Parathyroid adenoma (tissue), 2 donors: ENCODE data around the gene KCNQ1.

Experiments used
- H2AFZ ChIP-seq: fragments of 300-600 bp; sonication (generic); one replicate; pipeline ENCODE4 v1.7.0; 2017; ENCODE audit warnings: antibody characterized with exemption, mild to moderate bottlenecking
- H3K27ac ChIP-seq: fragments of 300-600 bp; sonication (generic); one replicate; pipeline ENCODE4 v1.7.0; 2017
- H3K27me3 ChIP-seq: fragments of 300-600 bp; sonication (generic); one replicate; pipeline ENCODE4 v1.7.0; 2017; ENCODE audit warnings: low read length; ENCODE audit not compliant: control insufficient read depth, insufficient read depth
- H3K36me3 ChIP-seq: fragments of 300-600 bp; sonication (generic); one replicate; pipeline ENCODE4 v1.7.0; 2017; ENCODE audit warnings: low read length; ENCODE audit not compliant: control insufficient read depth, insufficient read depth
- H3K4me1 ChIP-seq: fragments of 300-600 bp; sonication (generic); one replicate; pipeline ENCODE4 v1.7.0; 2017; ENCODE audit warnings: control low read depth
- H3K4me2 ChIP-seq: fragments of 300-600 bp; sonication (generic); one replicate; pipeline ENCODE4 v1.7.0; 2017; ENCODE audit warnings: low read length
- H3K4me3 ChIP-seq: fragments of 300-600 bp; sonication (generic); one replicate; pipeline ENCODE4 v1.7.0; 2017; ENCODE audit warnings: low read depth, low read length
- H3K79me2 ChIP-seq: fragments of 300-600 bp; sonication (generic); one replicate; pipeline ENCODE4 v1.7.0; 2017; ENCODE audit warnings: control low read depth
- H3K9ac ChIP-seq: fragments of 300-600 bp; sonication (generic); one replicate; pipeline ENCODE4 v1.7.0; 2017; ENCODE audit warnings: mild to moderate bottlenecking
- H3K9me3 ChIP-seq: fragments of 300-600 bp; sonication (generic); one replicate; pipeline ENCODE4 v1.7.0; 2017; ENCODE audit warnings: low read length; ENCODE audit not compliant: control insufficient read depth
- TF ChIP-seq, protein P1 (sequence below): fragments of 300-600 bp; sonication (generic); IDR thresholded peaks from one replicate; pipeline ENCODE4 v1.7.0; 2017; ENCODE audit warnings: antibody characterized with exemption, mild to moderate bottlenecking
- donor health status: primary hyperparathyroidism.

KCNQ1 gene

DNA sequence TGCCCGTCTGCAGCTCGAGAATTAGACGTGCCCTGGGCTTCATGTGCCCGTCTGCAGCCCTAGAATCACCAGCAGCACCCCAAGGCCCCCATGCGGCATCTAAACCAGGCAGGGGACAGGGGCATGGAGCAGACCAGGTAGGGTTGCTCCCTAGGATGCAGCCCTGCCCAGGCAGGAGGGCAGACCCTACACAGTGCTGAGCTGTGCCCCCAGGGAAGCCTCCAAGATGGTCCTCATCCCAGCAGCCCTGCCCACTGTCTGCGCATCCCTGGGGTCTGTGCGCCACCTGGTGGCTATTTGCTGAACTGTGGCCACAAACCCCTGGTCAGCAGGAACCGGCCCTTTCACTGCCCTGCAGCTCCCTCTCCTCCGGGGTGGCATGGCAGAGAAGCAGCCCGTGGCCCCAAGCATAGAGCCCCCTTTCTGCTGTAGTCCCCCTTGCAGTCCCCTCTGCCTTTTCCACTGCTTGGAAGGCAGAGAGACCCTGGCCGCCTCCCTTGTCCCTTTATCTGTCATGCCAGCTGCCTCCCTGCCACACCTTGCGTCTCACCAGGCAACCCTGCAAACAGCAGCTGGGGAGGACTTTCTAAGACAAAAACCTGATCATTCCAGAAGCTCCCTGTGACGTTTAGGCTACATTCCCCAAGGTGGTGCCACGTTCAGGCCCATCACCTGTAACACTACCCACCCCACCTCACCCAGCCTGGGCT, 86.6 kb downstream of the KCNQ1 start:
- H3K27me3 ChIP-seq: no peaks in the 10 kb centered on the region
- TF ChIP-seq, protein P1, sequence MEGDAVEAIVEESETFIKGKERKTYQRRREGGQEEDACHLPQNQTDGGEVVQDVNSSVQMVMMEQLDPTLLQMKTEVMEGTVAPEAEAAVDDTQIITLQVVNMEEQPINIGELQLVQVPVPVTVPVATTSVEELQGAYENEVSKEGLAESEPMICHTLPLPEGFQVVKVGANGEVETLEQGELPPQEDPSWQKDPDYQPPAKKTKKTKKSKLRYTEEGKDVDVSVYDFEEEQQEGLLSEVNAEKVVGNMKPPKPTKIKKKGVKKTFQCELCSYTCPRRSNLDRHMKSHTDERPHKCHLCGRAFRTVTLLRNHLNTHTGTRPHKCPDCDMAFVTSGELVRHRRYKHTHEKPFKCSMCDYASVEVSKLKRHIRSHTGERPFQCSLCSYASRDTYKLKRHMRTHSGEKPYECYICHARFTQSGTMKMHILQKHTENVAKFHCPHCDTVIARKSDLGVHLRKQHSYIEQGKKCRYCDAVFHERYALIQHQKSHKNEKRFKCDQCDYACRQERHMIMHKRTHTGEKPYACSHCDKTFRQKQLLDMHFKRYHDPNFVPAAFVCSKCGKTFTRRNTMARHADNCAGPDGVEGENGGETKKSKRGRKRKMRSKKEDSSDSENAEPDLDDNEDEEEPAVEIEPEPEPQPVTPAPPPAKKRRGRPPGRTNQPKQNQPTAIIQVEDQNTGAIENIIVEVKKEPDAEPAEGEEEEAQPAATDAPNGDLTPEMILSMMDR: peak; percentile 89
- no peaks in the 10 kb centered on the region for H3K9me3 ChIP-seq
- H3K36me3 ChIP-seq: no peaks in the 10 kb centered on the region
- no peak overlapping the region for H3K4me2 ChIP-seq
- no peak overlapping the region for H3K27ac ChIP-seq
- no peak overlapping the region for H3K9ac ChIP-seq
- no peaks in the 10 kb centered on the region for H3K4me1 ChIP-seq
- no peak overlapping the region for H3K4me3 ChIP-seq
- H3K79me2 ChIP-seq: no peaks in the 10 kb centered on the region
- H2AFZ ChIP-seq: no peak overlapping the region

DNA sequence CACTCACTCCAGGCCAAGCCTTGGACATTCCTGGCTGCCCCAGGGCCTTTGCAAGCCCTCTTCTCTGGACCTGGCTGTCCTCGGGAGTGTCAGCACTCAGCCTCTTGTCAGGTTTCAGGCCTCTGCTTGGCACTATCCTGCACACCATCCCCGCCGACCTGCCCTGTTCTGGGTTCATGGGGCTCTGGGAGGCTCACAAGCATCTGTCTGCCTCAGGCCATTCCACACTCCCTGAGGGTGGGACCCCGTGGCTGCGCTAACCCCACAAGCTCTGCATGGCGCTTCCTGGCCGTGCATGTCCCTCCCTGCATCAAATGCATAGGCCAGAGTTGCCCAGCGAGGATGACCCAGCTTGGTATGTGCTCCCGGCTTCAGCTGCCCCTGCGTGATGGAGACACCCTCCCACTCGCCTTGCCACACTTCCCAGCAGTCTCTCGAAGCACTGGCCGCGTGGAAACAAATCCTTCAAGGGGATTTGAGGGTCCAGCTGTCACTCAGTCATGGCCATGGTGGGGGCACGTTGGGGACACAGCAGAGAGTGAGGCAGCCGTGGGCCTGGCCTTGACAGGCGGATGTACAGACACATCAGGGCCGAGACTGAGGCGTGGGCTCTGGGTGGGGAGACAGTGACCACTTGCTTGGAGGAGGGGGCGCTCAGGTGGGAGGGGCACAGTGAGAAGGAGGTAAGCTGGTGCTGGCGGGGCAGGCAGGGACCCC, 87.3 kb downstream of the KCNQ1 start:
- Histone ChIP-seq H3K4me3 (no peak overlapping the region), H3K4me1 (no peaks in the 10 kb centered on the region), H3K9me3 (no peaks in the 10 kb centered on the region), H3K79me2 (no peaks in the 10 kb centered on the region), H3K4me2 (no peak overlapping the region), H2AFZ (no peak overlapping the region), H3K27me3 (no peaks in the 10 kb centered on the region), H3K27ac (no peak overlapping the region), H3K9ac (no peak overlapping the region), H3K36me3 (no peaks in the 10 kb centered on the region)
- TF ChIP-seq, protein P1: no peak

DNA sequence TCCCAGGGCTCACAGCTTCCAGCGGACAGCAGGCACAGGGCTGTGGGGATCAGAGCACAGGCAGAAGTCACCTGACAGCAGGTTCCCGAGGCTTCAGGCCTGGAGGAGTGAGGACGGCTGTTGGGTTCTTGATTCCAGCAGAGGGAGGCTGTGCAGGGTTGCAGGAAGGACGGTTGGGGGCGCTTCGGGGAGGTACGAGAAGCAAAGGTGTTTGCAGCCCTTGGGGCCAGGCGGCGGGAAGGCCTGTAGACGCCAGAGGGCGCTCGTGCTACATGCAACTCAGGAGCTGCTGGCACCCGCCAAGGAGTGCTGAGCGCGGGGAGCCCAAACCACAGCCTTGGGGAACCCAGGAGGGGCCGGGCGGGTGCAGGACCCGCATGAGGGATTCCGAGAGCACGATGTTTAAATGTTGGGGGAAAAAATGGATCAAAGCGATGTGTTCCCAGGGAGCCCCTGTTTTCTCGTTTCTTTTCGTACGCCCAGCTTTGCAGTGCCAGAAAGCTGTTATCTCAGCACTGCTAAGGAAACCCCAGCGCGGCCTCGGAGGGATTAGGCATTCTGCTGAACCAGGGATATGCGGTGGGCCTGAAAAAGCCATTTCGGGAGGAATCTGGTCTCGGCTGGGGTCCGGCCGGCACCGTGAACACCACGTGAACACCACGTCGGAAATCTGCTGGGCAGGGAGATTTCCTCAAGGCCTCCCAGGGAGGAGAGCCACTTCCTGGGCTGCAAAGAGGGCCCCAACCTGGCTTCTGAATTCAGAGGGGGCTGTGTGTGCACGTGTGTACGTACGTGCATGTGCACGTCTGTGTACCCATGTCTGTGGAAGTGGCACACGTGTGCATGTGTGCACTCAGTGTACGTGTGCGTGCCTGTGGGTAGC, 88.1 kb downstream of the KCNQ1 start:
- Histone ChIP-seq H3K36me3 (no peaks in the 10 kb centered on the region), H2AFZ (no peak overlapping the region), H3K27ac (no peak overlapping the region), H3K79me2 (no peaks in the 10 kb centered on the region), H3K9me3 (no peaks in the 10 kb centered on the region), H3K4me3 (no peak overlapping the region), H3K4me1 (no peaks in the 10 kb centered on the region), H3K4me2 (no peak overlapping the region), H3K9ac (no peak overlapping the region), H3K27me3 (no peaks in the 10 kb centered on the region)
- TF ChIP-seq, protein P1: peak; percentile 93

DNA sequence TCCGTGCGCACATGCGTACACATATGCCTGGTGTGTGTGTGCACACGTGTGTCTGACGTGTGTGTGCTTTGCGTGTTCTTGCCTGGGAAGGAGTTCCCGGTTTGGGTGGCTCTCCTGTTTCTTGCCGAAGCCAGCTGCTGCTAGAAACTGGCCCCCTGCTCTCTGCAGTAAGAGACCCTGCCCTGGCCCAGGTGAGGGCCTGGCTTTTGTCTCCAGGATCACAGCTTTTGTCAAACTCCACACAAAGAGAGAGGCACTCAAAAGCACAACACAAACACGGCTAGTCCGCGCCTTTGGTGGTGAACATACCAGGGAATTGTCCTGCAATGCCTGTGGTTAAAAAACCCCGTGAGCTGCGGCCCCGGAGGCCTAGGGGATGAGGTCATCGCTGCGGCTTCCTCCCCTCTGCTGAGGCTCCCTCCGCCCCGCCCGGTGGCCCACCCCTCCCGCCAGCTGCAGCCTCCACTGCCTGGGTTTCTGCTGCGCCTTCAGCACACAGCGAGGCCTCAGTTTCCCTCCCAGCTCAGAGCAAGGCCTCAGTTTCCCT, 88.9 kb downstream of the KCNQ1 start:
- Histone ChIP-seq H3K27ac (no peak overlapping the region), H3K27me3 (no peaks in the 10 kb centered on the region), H3K4me1 (no peaks in the 10 kb centered on the region), H3K9ac (no peak overlapping the region), H3K79me2 (no peaks in the 10 kb centered on the region), H3K9me3 (no peaks in the 10 kb centered on the region), H3K4me3 (no peak overlapping the region), H3K4me2 (no peak overlapping the region), H2AFZ (no peak overlapping the region), H3K36me3 (no peaks in the 10 kb centered on the region)
- TF ChIP-seq, protein P1: no peak
